Measurements from ENCODE around the gene IQCM. TPM values are rescaled to one million over a fixed set of nuclear protein-coding genes. Genes with fewer than 3 reads are reported as not detected.

The IQCM gene
- total RNA-seq, 4 donors from 2014 or later: not detected

- ATAC-seq (ENCODE audit: low FRiP score): no peak
- no peak for DNase-seq (ENCODE audit: low spot score)
- TF ChIP-seq CTCF (IDR thresholded peaks at IDR 0.05): no peak
Observed at GRCh38 chr4:149738156-149738555, 77.5 kb downstream of the IQCM start.

- TF ChIP-seq CTCF (IDR thresholded peaks at IDR 0.05): no peak
- DNase-seq (ENCODE audit: low spot score): no peak
- no peak for ATAC-seq (ENCODE audit: low FRiP score)
Observed at GRCh38 chr4:149735796-149736195, 79.8 kb downstream of the IQCM start.

- ATAC-seq (ENCODE audit: low FRiP score): no peak
- TF ChIP-seq CTCF (IDR thresholded peaks at IDR 0.05): no peak
- DNase-seq (ENCODE audit: low spot score): no peak
Observed at GRCh38 chr4:149728444-149728843, 87.2 kb downstream of the IQCM start.

GRCh38 chr4:149727663-149728062 lies 88.0 kb downstream of the IQCM start:
- no peak for TF ChIP-seq CTCF (IDR thresholded peaks at IDR 0.05)
- no peak for ATAC-seq (ENCODE audit: low FRiP score)
- no peak for DNase-seq (ENCODE audit: low spot score)

- no peak for ATAC-seq (ENCODE audit: low FRiP score)
- no peak for DNase-seq (ENCODE audit: low spot score)
Observed at GRCh38 chr4:149723065-149723464, 92.6 kb downstream of the IQCM start.

GRCh38 chr4:149719806-149720205 lies 95.8 kb downstream of the IQCM start:
- ATAC-seq (ENCODE audit: low FRiP score): no peak
- no peak for DNase-seq (ENCODE audit: low spot score)
- TF ChIP-seq CTCF (IDR thresholded peaks at IDR 0.05): no peak

More at GRCh38 chr4:149723065-149723464, 92.6 kb downstream of the IQCM start:
- no peak for TF ChIP-seq CTCF (IDR thresholded peaks at IDR 0.05)

GRCh38 chr4:149719357-149719756 lies 96.3 kb downstream of the IQCM start:
- no peak for TF ChIP-seq CTCF (IDR thresholded peaks at IDR 0.05)

More at GRCh38 chr4:149719357-149719756, 96.3 kb downstream of the IQCM start:
- no peak for ATAC-seq (ENCODE audit: low FRiP score)
- no peak for DNase-seq (ENCODE audit: low spot score)

Measured in omental fat pad (tissue), 4 donors.